HuH-7.5 (cell line): ENCODE measurements around the gene GPR157.

ENCODE experiments used
- DNase-seq: peaks from one replicate; pipeline ENCODE4 v3.0.0; 2011; ENCODE audit warnings: low spot score

Gene GPR157

DNA sequence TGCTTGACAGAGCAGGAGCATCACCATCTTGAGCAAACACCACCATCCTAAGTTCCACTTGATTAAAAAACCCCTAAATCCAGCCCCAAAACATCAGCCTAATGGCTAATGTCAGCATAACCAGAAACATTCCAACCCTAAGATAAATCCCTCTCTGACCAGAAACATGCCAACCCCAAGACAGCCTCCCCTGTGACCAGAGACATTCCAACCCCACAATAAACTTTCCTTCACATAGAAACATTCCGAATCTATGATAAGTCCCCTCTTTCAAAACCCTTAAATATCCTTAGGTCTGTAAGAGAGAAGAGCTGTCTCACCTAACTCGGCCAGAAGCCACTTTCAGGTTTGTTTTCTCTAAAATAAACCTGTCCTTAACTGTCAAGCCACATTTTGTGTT is 42.1 kb downstream of the GPR157 start:
- no peak for DNase-seq

DNA sequence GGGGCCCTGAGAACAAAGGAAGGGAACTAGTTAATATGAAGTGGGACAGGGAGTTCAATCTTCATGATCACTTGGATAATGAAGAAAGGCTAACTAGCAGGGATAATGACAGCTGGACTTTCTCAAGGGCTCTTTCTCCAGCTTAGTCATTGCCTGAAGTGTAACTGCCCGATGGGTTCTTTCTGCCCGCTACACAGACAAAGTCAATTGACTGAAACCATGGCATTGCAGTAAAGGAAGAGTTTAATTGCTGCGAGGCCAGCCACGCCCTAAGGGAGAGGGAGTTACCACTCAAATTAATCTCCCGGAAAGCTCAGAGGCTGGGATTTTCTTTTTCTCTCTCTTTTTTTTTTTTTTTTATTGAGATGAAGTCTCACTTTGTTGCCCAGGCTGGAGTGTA is 42.9 kb downstream of the GPR157 start:
- no peak for DNase-seq

DNA sequence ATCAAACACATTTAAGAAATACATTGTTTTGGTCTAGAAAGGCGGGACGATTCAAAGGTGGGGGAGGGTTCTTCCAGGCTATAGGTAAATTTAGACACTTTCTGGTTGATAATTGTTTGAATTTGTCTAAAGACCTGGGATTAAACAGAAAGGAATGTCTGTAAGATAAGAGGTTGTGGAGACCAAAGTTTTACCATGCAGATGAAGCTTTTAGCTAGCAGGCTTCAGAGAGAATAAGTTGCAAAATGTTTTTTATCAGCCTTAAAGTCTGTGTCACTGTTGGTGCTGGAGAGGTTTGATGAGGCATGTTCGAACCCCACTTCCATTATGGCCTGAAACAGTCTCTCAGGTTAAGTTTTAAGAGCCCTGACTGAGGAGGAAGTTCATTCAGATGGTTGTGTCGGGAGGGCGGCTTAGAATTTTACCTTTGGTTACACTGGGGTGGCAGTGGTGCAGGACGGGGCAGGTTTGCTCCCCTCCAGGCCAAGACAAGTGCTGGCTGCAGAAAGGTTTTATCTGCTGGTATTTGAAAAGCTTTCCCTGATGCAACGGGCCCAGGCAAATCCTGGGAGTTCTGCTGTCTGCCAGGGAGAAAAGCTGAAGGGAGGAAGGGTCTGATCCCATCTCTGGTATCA is 43.5 kb downstream of the GPR157 start:
- no peak for DNase-seq

DNA sequence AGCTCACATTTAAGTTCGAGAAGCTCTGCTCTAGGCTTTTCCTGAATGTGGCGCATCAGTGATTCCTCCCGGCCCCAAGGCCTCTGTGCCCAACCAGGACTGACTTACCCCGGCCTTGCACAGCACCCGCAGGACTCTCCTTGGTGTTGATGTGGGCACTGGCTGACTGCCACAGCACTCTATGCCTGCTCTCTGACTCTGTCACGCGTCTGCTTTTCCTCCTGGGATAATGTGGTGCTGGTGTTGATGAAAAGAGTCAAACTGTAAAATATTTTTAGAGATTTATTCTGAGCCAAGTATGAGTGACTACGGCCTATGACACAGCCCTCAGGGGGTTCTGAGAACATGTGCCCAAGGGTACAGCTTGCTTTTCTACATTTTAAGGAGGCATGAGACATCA is 44.0 kb downstream of the GPR157 start:
- DNase-seq, result no peak

- DNase-seq, result no peak
These were observed 47.4 kb downstream of the GPR157 start for GRCh38 chr1:9081473-9081872.

- no peak for DNase-seq
These were observed 48.1 kb downstream of the GPR157 start for GRCh38 chr1:9080705-9081291.

DNA sequence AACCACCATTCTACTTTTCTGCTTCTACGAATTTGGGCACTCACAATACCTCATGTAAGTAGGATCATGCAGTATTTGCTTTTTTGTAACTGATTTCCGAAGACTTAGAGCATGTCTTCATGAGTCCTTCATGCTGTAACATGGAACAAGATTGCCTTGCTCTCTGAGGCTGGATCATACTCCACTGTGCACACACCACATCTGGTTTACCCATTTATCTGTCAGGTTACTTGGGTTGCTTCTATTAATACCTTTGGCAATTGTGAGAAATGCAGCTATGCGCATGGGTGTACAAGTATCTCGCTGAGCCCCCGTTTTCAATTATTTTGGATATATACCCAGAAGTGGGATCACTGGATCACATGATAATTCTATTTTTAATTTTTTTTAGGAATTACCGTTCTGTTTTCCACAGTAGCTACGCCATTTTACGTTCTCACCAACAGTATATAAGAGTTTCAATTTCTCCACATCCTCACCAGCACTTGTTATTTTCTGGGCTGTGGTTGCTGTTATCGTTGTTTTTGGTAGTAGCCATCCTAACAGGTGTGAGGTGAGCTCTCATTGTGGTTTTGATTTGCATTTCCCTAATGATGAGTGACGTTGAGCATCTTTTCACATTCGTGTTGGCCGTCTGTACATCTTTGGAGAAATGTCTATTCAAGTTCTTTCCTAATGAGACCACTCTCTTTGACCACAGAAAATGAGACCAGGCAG is 48.8 kb downstream of the GPR157 start:
- no peak for DNase-seq

DNA sequence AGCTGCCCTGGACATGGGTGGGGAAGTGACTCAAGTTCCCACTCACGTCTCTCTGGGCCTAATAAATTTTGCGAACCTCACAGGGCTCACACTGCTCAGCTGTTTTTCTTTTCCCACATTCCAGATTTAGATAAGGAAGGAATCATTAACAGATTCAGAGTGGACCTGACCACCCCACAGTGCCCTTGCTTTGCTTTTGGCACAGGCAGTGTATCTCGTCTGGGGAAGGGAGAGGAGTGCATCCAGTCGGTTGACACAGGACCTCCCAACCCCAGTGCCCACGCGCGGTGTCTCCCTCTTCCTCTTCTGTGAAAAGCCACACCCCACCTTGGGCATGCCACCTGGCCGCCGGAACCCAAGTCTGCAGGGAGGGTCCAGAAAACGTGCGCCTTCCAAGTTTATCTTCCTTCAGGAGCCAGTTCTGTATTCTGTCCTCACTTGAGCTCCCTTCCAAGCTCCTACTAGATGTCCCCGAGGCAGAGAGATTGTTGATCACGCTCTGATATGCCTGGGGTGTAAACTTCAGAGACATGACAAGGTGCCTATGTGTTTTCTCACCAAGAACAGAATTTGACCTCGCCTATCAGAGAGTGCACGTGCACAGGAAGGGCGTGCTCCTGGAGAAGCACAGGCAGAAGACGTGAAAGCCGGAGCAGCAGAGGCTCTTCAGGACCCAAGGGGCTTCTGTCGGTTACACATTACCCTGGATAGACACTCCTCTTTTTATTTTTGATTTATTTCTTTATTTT is 50.0 kb downstream of the GPR157 start:
- no peak for DNase-seq

- DNase-seq, result no peak
These were observed 50.7 kb downstream of the GPR157 start for GRCh38 chr1:9078015-9078751.

- DNase-seq, result no peak
These were observed 53.9 kb downstream of the GPR157 start for GRCh38 chr1:9075022-9075421.

- DNase-seq, result no peak
These were observed 55.8 kb downstream of the GPR157 start for GRCh38 chr1:9073143-9073542.

- DNase-seq, result no peak
These were observed 57.2 kb downstream of the GPR157 start for GRCh38 chr1:9071554-9072235.

GRCh38 chr1:9070486-9070885 is 58.4 kb downstream of the GPR157 start:
- DNase-seq, result no peak

DNA sequence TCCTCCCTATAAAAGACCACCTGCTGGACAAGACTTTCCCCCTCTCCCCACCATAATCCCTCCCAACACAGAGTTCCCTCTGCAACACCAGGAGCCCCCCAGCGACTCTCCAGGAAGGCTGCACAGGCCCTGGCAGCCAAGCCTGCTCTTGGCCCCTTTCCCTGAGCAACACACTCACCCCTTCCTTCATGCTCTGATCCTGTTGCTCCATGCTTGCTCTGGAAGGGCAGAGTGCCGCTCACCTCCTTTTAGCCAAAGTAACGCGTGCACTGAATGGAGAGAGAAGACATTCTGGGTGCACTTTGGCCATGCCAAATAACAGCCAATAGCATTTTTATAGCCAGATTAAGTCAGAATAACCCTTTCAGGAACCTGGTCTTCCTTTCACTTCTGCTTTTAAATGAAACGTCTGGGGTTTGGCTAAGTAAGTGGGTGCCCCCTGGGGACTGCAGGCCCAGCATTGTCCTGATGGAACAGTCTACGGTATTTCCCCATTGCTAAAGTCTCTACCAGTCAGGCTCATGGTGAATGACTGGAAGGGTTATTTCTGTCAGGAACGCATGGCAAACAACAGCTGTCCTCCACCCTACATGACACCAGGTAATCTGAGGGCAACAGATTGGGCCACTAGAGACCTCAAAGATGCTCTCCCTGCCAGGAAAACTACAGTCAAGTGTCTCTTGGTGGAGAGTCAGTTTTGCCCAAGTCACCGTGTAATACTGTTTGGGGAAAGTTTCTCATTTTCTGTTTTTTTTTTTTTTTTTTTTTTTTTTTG is 59.4 kb downstream of the GPR157 start, which contains the start of gene SLC2A5:
SLC2A5 (minus strand) TSS at position 310 of the 775 bp plus-strand sequence; CDS start at position 211, 99 bp downstream.
- DNase-seq, result no peak

GRCh38 chr1:9068981-9069325 is 59.9 kb downstream of the GPR157 start:
- DNase-seq, result no peak

DNA sequence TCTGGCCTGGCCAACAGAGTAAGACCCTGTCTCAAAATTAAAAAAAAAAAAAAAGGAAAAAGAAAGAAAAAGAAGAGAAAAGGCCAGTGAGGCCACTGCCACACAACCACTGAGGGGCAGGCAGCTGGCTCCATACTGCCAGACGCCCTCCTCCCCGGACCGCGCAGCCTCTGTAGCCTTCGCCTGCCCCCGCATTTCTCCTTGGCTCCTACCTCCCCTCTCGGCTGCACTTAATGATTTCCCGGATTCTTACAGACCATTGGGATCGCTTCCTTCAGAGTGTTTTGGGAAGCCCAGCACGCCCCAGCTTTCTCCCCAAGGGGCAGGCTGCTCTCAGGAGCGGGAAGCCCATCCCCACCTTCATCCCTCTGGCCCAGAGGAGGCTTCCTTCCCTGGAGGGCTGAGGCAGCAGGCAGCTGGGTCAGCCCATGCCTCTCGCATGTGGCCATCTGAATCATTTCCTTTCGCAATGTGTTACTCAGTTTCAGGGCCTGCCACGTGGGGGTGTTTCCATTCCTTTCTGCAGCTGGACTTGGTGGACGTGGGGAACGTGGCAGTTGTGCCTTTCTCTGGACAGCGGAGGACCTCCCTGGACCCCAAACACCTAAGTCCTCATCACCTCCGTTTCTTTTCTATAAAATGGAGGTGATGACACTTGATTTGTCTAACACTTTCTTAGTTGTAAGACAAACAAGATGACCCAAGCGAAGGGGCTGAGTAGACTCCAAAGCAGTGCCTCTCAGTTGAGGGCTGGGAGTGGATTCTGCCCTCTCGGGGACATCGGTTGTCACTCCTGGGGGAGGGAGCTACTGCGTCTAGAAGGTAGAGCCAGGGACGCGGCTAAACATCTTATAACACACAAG is 61.7 kb downstream of the GPR157 start:
- DNase-seq, result no peak

- DNase-seq, result no peak
These were observed 63.6 kb downstream of the GPR157 start for GRCh38 chr1:9065213-9065751.

DNA sequence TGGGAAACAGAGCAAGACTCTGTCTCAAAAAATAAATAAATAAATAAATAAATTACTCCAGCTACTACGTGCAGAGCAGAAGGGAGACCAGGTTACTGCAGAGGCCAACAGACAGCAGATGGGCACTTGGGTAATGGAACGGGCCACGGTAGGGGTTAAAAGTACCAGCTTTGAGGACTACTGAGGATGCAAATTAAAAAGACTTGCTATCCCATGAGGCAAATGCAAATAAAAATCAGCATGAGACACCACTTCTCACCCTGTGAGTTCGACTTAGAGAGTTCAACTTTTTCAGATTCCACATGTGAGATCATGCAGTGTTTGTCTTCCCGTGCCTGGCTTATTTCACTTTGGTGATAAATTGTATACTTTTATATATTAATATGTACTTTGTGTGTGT is 66.1 kb downstream of the GPR157 start:
- DNase-seq, result no peak

- DNase-seq, result no peak
These were observed 66.9 kb downstream of the GPR157 start for GRCh38 chr1:9062021-9062471.
